Fibroblast of the conjunctiva (primary cell): ENCODE results near the gene HAPSTR1.
"Not testable (repeated sequence)": the region's sequence is repeated elsewhere in the genome, so short reads cannot be mapped to it uniquely, and the experiment has no call there.

ENCODE experiments used
- DNase-seq: peaks from one replicate; pipeline ENCODE4 v3.0.0-alpha.2; 2010; ENCODE audit warnings: low read depth

The HAPSTR1 gene

GRCh38 chr16:9071377-9071776, 20.1 kb upstream of the HAPSTR1 start:
- no peak for DNase-seq

GRCh38 chr16:9072806-9073341, 18.6 kb upstream of the HAPSTR1 start:
- DNase-seq = peak; percentile 47

GRCh38 chr16:9075299-9076071, 16.0 kb upstream of the HAPSTR1 start:
- DNase-seq = no peak

GRCh38 chr16:9077091-9077809, 14.2 kb upstream of the HAPSTR1 start:
- no peak for DNase-seq

GRCh38 chr16:9078467-9079429, 12.7 kb upstream of the HAPSTR1 start:
- peak; percentile 90 for DNase-seq

GRCh38 chr16:9079430-9079812, 12.0 kb upstream of the HAPSTR1 start:
- DNase-seq = no peak

- no peak for DNase-seq
Measured at GRCh38 chr16:9081158-9081557, 10.3 kb upstream of the HAPSTR1 start.

GRCh38 chr16:9081843-9082242, 9.6 kb upstream of the HAPSTR1 start:
- no peak for DNase-seq

- no peak for DNase-seq
Measured at GRCh38 chr16:9082422-9082821, 9.0 kb upstream of the HAPSTR1 start.

- not testable (repeated sequence) for DNase-seq
Measured at GRCh38 chr16:9087733-9088132, 3.7 kb upstream of the HAPSTR1 start.

GRCh38 chr16:9088848-9089247, 2.6 kb upstream of the HAPSTR1 start:
- no peak for DNase-seq

- no peak for DNase-seq
Measured at GRCh38 chr16:9089660-9090059, 1.8 kb upstream of the HAPSTR1 start.

- no peak for DNase-seq
Measured at GRCh38 chr16:9090101-9090959, 1.1 kb upstream of the HAPSTR1 start.

GRCh38 chr16:9091867-9092281, 430 bp downstream of the HAPSTR1 start:
- DNase-seq = no peak

- no peak for DNase-seq
Measured at GRCh38 chr16:9092282-9092977, 986 bp downstream of the HAPSTR1 start.

- DNase-seq = no peak
Measured at GRCh38 chr16:9092978-9093344, 1.5 kb downstream of the HAPSTR1 start.

GRCh38 chr16:9094011-9094846, 2.8 kb downstream of the HAPSTR1 start:
- no peak for DNase-seq

- DNase-seq = no peak
Measured at GRCh38 chr16:9095171-9095570, 3.7 kb downstream of the HAPSTR1 start.

- DNase-seq = no peak
Measured at GRCh38 chr16:9095656-9096397, 4.4 kb downstream of the HAPSTR1 start.
